Neural cell (in vitro differentiated cells): ENCODE data around the gene CHPF.

Experiments used
- CTCF ChIP-seq: fragments of 450-650 bp; IDR thresholded peaks from 2 replicates; pipeline ENCODE4 v1.5.1; 2014; ENCODE audit warnings: antibody characterized with exemption, mild to moderate bottlenecking, moderate library complexity; ENCODE audit not compliant: poor library complexity, severe bottlenecking
- EZH2 ChIP-seq: fragments of 200-600, 300-800 bp; shearing (Covaris generic), sonication (generic); IDR thresholded peaks from 2 replicates; pipeline ENCODE4 v1.6.1; 2014; ENCODE audit warnings: antibody characterized with exemption, low read length, borderline replicate concordance, mild to moderate bottlenecking; ENCODE audit not compliant: insufficient read depth, poor library complexity, severe bottlenecking
- RAD21 ChIP-seq: fragments of 450-650 bp; conservative IDR thresholded peaks from 2 replicates; pipeline ENCODE4 v1.6.1; 2014; ENCODE audit warnings: antibody characterized with exemption, mild to moderate bottlenecking, moderate library complexity
- REST ChIP-seq: IDR thresholded peaks from 2 replicates; pipeline ENCODE4 v1.6.1; 2012; ENCODE audit warnings: borderline replicate concordance

DNA sequence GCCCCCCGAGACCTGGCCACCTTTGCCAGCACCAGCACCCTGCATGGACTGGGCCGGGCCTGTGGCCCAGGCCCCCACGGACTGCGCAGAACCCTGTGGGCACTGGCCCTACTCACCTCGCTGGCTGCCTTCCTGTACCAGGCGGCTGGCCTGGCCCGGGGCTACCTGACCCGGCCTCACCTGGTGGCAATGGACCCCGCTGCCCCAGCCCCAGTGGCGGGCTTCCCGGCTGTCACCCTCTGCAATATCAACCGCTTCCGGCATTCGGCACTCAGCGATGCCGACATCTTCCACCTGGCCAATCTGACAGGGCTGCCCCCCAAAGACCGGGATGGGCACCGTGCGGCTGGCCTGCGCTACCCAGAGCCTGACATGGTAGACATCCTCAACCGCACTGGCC is 28.8 kb downstream of the CHPF start:
- no peak for TF ChIP-seq CTCF
- TF ChIP-seq EZH2 = no peak
- TF ChIP-seq REST = no peak
- TF ChIP-seq RAD21 = no peak
